Smooth muscle cell (in vitro differentiated cells): ENCODE results near the gene KANSL1L. TPM values are rescaled to one million over a fixed set of nuclear protein-coding genes. Genes with fewer than 3 reads are reported as not detected.

Experiments used
- DNase-seq: peaks from one replicate; lab custom pipeline; 2025; ENCODE audit not compliant: unreplicated experiment; lab: John Stamatoyannopoulos, UW
- H2AFZ ChIP-seq: fragments of 200-600 bp; sonication (generic); 2 replicates; pipeline ENCODE4 v1.6.0; 2016; ENCODE audit warnings: antibody characterized with exemption, low read depth, mild to moderate bottlenecking
- H3F3A ChIP-seq: fragments of 200-600 bp; sonication (generic); 2 replicates; pipeline ENCODE4 v1.6.0; 2017; ENCODE audit warnings: antibody characterized with exemption, low read depth
- H3K27ac ChIP-seq: fragments of 200-600 bp; sonication (generic); 2 replicates; pipeline ENCODE4 v1.5.1; 2016; ENCODE audit warnings: low read depth, mild to moderate bottlenecking
- H3K27me3 ChIP-seq: fragments of 200-600 bp; sonication (generic); 2 replicates; pipeline ENCODE4 v1.6.1; 2016; ENCODE audit warnings: low read depth, mild to moderate bottlenecking
- H3K36me3 ChIP-seq: fragments of 200-600 bp; sonication (generic); 2 replicates; pipeline ENCODE4 v1.5.1; 2016; ENCODE audit warnings: low read depth
- H3K4me1 ChIP-seq: fragments of 200-600 bp; sonication (generic); 2 replicates; pipeline ENCODE4 v1.5.1; 2016; ENCODE audit warnings: low read depth
- H3K4me2 ChIP-seq: fragments of 200-600 bp; sonication (generic); 2 replicates; pipeline ENCODE4 v1.6.0; 2016; ENCODE audit warnings: mild to moderate bottlenecking
- H3K4me3 ChIP-seq: fragments of 200-600 bp; sonication (generic); 2 replicates; pipeline ENCODE4 v1.5.1; 2016; ENCODE audit warnings: mild to moderate bottlenecking
- H3K79me2 ChIP-seq: fragments of 200-600 bp; sonication (generic); 2 replicates; pipeline ENCODE4 v1.6.0; 2016; ENCODE audit warnings: low read depth, mild to moderate bottlenecking
- H3K9ac ChIP-seq: fragments of 200-600 bp; sonication (generic); 2 replicates; pipeline ENCODE4 v1.6.0; 2016; ENCODE audit warnings: low read depth
- H3K9me3 ChIP-seq: fragments of 200-600 bp; sonication (generic); replicated peaks from 2 replicates; pipeline ENCODE4 v1.5.1; 2016; ENCODE audit warnings: low read depth
- H4K20me1 ChIP-seq: fragments of 200-600 bp; sonication (generic); 2 replicates; pipeline ENCODE4 v1.6.0; 2016; ENCODE audit warnings: low read depth
- WGBS: methylation state at CpG from one replicate; pipeline ENCODE4 v1.1.7; 2016; ENCODE audit warnings: low lambda C conversion rate; 5-methylcytosine and 5-hydroxymethylcytosine counted together
- polyA plus RNA-seq: library from polyadenylated mRNA; unstranded; fragments of >200 nt; fragmentation: Nextera tagmentation; extraction: Ambion mirVana; gene quantifications from 2 replicates; pipeline ENCODE4 v1.2.1, GENCODE V29; 2016
- total RNA-seq: library from RNA; depleted of rRNA; stranded (reverse); fragments of >200 nt; gene quantifications from 2 replicates; pipeline ENCODE4 v1.2.3, GENCODE V29; 2014
- TF ChIP-seq, protein P1 (sequence below): fragments of 200-600 bp; sonication (generic); IDR thresholded peaks from 2 replicates; pipeline ENCODE4 v1.5.1; 2017; ENCODE audit warnings: borderline replicate concordance, mild to moderate bottlenecking, antibody characterized with exemption; ENCODE audit not compliant: insufficient read depth, poor library complexity, severe bottlenecking

KANSL1L gene
- total and polyA plus RNA-seq, 2 experiments from 2014 or later, result 3.6 to 27.0 TPM

DNA sequence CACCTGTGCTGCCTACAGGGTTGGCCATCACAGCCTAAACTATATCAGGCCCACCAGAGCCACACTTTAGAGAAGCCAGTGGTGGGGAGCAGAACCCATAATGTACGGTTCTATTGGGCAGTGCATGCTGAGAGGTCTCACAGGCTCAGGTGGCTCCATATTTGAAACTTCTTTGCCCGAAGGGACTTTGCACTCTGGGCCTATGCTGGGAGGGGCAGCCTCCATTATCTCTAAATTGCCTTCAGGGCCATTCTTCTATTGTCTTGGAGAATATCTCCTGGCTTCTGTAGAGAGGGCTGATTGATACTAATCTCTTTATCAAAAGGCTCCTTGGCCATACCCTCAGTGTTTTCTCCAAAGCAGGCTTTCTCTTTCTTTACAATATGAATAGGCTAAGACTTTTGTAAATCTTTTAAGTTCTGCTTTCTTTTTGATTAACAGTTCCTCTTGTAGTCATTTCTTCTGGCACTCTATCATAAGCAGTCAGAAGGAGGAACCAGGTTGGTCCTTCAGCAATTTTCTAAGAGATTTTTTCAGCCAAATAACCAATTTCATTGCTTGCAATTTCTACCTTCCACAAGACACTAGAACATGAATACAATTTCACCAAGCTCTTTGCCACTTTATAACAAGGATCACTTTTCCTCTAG, 124.2 kb downstream of the KANSL1L start:
- Histone ChIP-seq H2AFZ (no peak overlapping the region), H3K4me1 (no peaks in the 10 kb centered on the region), H3K79me2 (no peaks in the 10 kb centered on the region), H3K4me3 (no peak overlapping the region), H3K27me3 (no peaks in the 10 kb centered on the region), H3K27ac (no peak overlapping the region), H3K4me2 (no peak overlapping the region), H3K9me3 (no peaks in the 10 kb centered on the region), H4K20me1 (no peaks in the 10 kb centered on the region), H3F3A (no peaks in the 10 kb centered on the region), H3K36me3 (no peaks in the 10 kb centered on the region), H3K9ac (no peak overlapping the region)
- 96% methylated on average over 2 of the region's 2 CpGs for WGBS
- TF ChIP-seq, protein P1, sequence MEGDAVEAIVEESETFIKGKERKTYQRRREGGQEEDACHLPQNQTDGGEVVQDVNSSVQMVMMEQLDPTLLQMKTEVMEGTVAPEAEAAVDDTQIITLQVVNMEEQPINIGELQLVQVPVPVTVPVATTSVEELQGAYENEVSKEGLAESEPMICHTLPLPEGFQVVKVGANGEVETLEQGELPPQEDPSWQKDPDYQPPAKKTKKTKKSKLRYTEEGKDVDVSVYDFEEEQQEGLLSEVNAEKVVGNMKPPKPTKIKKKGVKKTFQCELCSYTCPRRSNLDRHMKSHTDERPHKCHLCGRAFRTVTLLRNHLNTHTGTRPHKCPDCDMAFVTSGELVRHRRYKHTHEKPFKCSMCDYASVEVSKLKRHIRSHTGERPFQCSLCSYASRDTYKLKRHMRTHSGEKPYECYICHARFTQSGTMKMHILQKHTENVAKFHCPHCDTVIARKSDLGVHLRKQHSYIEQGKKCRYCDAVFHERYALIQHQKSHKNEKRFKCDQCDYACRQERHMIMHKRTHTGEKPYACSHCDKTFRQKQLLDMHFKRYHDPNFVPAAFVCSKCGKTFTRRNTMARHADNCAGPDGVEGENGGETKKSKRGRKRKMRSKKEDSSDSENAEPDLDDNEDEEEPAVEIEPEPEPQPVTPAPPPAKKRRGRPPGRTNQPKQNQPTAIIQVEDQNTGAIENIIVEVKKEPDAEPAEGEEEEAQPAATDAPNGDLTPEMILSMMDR, result no peak
- DNase-seq, result no peak

DNA sequence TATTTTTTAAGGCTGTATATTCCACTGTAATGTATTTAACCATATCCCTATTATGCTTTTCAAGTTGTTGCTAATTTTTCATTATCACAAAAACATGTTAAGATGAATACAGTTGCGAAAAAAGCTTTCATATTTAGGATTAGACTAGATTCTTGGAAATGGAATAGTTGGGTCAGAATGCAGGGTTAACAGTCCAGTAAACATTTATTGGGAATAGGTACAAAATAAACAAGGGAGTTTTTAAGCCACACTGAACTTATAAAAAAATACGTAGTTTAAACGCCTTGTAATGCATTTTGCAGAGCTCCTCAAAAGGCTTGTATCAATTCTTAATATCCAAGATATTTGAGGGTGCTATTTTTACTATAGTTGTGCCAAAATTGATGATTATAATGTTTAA, 133.1 kb downstream of the KANSL1L start:
- WGBS, result 95% methylated on average over 3 of the region's 3 CpGs
- no peaks in the 10 kb centered on the region for H3K36me3 ChIP-seq
- TF ChIP-seq, protein P1, result no peak
- H2AFZ ChIP-seq, result no peak overlapping the region
- H3K4me2 ChIP-seq, result no peak overlapping the region
- H4K20me1 ChIP-seq, result no peaks in the 10 kb centered on the region
- no peak overlapping the region for H3K27ac ChIP-seq
- H3K79me2 ChIP-seq, result no peaks in the 10 kb centered on the region
- H3K4me3 ChIP-seq, result no peak overlapping the region
- H3K9me3 ChIP-seq, result no peaks in the 10 kb centered on the region
- no peaks in the 10 kb centered on the region for H3K4me1 ChIP-seq
- no peak for DNase-seq
- H3K9ac ChIP-seq, result no peak overlapping the region
- H3F3A ChIP-seq, result no peaks in the 10 kb centered on the region
- H3K27me3 ChIP-seq, result no peaks in the 10 kb centered on the region

DNA sequence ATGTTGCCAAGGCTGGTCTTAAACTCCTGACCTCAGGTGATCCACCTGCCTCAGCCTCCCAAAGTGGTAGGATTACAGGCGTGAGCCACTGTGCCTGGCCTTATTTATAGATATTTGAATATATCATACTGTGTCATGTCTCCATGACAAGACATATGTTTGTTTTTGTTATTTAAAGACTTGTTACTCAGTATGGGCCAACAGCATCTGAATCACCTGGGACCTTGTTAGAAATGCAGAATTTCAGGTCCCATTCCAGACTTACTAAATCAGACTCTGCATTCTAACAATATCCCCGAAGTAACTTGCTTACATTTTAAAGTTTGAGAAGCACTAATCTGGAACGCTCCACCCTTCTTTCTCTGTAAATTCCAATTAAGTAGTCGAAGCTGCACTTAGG, 135.5 kb downstream of the KANSL1L start:
- H3K9ac ChIP-seq, result no peak overlapping the region
- no peaks in the 10 kb centered on the region for H3F3A ChIP-seq
- H3K9me3 ChIP-seq, result no peaks in the 10 kb centered on the region
- no peak overlapping the region for H3K4me2 ChIP-seq
- H2AFZ ChIP-seq, result no peak overlapping the region
- H3K27ac ChIP-seq, result no peak overlapping the region
- TF ChIP-seq, protein P1, result no peak
- no peaks in the 10 kb centered on the region for H3K27me3 ChIP-seq
- H3K36me3 ChIP-seq, result no peaks in the 10 kb centered on the region
- H3K4me3 ChIP-seq, result no peak overlapping the region
- H4K20me1 ChIP-seq, result no peaks in the 10 kb centered on the region
- no peak for DNase-seq
- no peaks in the 10 kb centered on the region for H3K79me2 ChIP-seq
- no peaks in the 10 kb centered on the region for H3K4me1 ChIP-seq
- 94% methylated on average over 4 of the region's 4 CpGs for WGBS

DNA sequence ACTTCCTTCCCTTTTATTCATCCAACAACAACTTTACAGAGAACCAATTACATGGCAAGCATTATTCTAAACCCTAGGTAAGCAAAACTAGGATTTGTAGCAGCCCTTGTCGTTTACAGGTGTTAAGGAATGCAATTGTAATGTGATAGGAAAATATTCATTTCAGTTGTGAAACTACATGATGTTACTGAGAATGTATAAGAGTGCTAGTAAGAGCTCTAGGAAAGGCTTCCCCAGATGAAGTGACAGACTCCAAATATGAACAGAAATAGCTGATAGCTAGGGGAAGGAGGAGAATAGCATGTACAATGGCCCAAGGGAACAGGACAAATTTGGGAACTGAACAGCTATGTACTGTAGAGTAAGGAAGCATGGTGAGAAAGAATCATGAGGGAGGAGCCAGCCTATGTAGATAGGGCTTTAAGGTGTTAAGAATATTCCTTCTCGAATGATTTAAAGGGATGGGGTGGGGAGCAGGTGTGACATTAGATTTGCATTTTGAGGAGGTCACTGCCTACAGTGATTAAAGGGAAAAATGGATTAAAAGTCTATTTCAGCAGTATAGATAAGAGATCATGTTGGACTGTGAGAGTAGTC, 137.0 kb downstream of the KANSL1L start:
- no peak overlapping the region for H3K4me3 ChIP-seq
- no peak for DNase-seq
- H3K9me3 ChIP-seq, result no peaks in the 10 kb centered on the region
- 86% methylated on average over 2 of the region's 2 CpGs for WGBS
- no peak overlapping the region for H3K4me2 ChIP-seq
- no peak overlapping the region for H2AFZ ChIP-seq
- H3K9ac ChIP-seq, result no peak overlapping the region
- H3K27ac ChIP-seq, result no peak overlapping the region
- no peaks in the 10 kb centered on the region for H3K79me2 ChIP-seq
- no peaks in the 10 kb centered on the region for H3K27me3 ChIP-seq
- H3F3A ChIP-seq, result no peaks in the 10 kb centered on the region
- TF ChIP-seq, protein P1, result no peak
- no peaks in the 10 kb centered on the region for H3K36me3 ChIP-seq
- no peaks in the 10 kb centered on the region for H4K20me1 ChIP-seq
- no peaks in the 10 kb centered on the region for H3K4me1 ChIP-seq
